ENCODE data around the gene CCHCR1. TPM values are rescaled to one million over a fixed set of nuclear protein-coding genes. Genes with fewer than 3 reads are reported as not detected.
A peak's percentile ranks its signal among the peaks of the same experiment; 100 is the strongest.

Gene CCHCR1
- total and polyA plus RNA-seq, 9 of the 15 experiments (the other 6 are each of a cell fraction or from before 2014, with no cell fraction given): 1.2 to 47.3 (median 32.0) TPM

- Histone ChIP-seq H3K27me3 (ENCODE audit: control insufficient read depth in 2 of 2, insufficient read depth in 2 of 2, low read length in 2 of 2) (peaks cover 3 to 5% of the 10 kb centered on the region in 2 experiments; a peak in 3 of 5 replicates), H4K20me1 (replicated peaks; ENCODE audit: control insufficient read depth, insufficient read depth, low read length) (no peaks in the 10 kb centered on the region; the same call in 1 of the 2 replicates), H3K9me3 (replicated peaks; ENCODE audit: control insufficient read depth, insufficient read depth, low read depth, low read length) (no peaks in the 10 kb centered on the region), H3K27ac (ENCODE audit: extremely low read depth, low read depth, low read length) (no peak overlapping the region), H3K36me3 (ENCODE audit: control insufficient read depth, insufficient read depth, low read length) (peaks cover 32% of the 10 kb centered on the region; the same call in 2 of the 3 replicates), H3K4me3 (no peak overlapping the region), H3K9ac (ENCODE audit: insufficient read depth in 1 of 2, low read depth in 2 of 2, low read length in 2 of 2) (0 out of 4 replicates have a peak overlapping the region, but pooled peaks of 1 of the 2 experiments have one; percentile 26), H3K79me2 (ENCODE audit: control insufficient read depth, insufficient read depth, low read length) (no peaks in the 10 kb centered on the region), H3K9me1 (ENCODE audit: control insufficient read depth, insufficient read depth, low read length) (no peaks in the 10 kb centered on the region), H3K4me2 (ENCODE audit: insufficient read depth, low read length) (no peak overlapping the region), H3K4me1 (replicated peaks in 1 of 2; ENCODE audit: control insufficient read depth in 2 of 2, insufficient read depth in 2 of 2, low read length in 2 of 2) (peaks cover 3 to 13% of the 10 kb centered on the region in 2 experiments; a peak in 4 of 5 replicates), H2AFZ (ENCODE audit: low read depth, low read length) (no peak overlapping the region)
- no peak for ATAC-seq
- FAIRE-seq: no peak
- in situ Hi-C loops (cut with MboI) (no loop called here), intact Hi-C loops (cut with micrococcal nuclease) (no loop called here)
- TF ChIP-seq TARDBP (IDR thresholded peaks at IDR 0.05): no peak
- TF ChIP-seq L3MBTL2 (IDR thresholded peaks at IDR 0.05): no peak
- TF ChIP-seq ARID2 (IDR thresholded peaks at IDR 0.05): no peak
- TF ChIP-seq ASH1L (IDR thresholded peaks at IDR 0.05; ENCODE audit: borderline replicate concordance, low read depth, partially characterized antibody): no peak
- no peak for TF ChIP-seq ZNF347 (CRISPR knock-in tag; IDR thresholded peaks at IDR 0.05; ENCODE audit: low read depth)
- TF ChIP-seq FOSL1 (tag; conservative IDR thresholded peaks at IDR 0.05): no peak
- TF ChIP-seq POLR2H (tag; IDR thresholded peaks at IDR 0.05; ENCODE audit: low read depth): no peak
- no peak for TF ChIP-seq ETV1 (tag; conservative IDR thresholded peaks at IDR 0.05; ENCODE audit: low read depth)
- TF ChIP-seq ZBTB9 (CRISPR knock-in tag; IDR thresholded peaks at IDR 0.05): no peak
- TF ChIP-seq CEBPB (tag; IDR thresholded peaks at IDR 0.05): no peak
- TF ChIP-seq MTA2 (IDR thresholded peaks at IDR 0.05; ENCODE audit: low read depth): no peak
- TF ChIP-seq ZNF174 (CRISPR knock-in tag; IDR thresholded peaks at IDR 0.05): no peak
- TF ChIP-seq ESRRB (CRISPR knock-in tag; IDR thresholded peaks at IDR 0.05; ENCODE audit: borderline replicate concordance): no peak
- TF ChIP-seq BHLHE40 (IDR thresholded peaks at IDR 0.05; ENCODE audit: low read length): no peak
- POLR2A ChIA-PET: interaction anchor here (0.6 to 1.6 kb wide), 2 partner anchors 10 to 41 kb away, joined by 3 to 4 read pairs; no protein-coding TSS in a partner anchor
- DNase-seq (ENCODE audit: extremely low read depth in 1 of 4, low spot score in 3 of 4): no peak
- 60% methylated on average over 15 of the region's 15 CpGs for WGBS (ENCODE audit: insufficient coverage, low coverage, missing lambda C conversion rate)
- CTCF ChIA-PET (ENCODE audit: low intra/inter-chr PET ratio): no interaction called here
- BruUV-seq (replicated peaks): no TSS peak
Observed at GRCh38 chr6:31140643-31141042, 17.0 kb downstream of the CCHCR1 start.
